Trophoblast cell (in vitro differentiated cells and primary cell): Measurements from ENCODE around the gene DENND4A.

ENCODE experiments used
- DNase-seq, 2 donors: peaks; one replicate each; pipeline ENCODE4 v3.0.0-alpha.2; 2016
- H2AFZ ChIP-seq: 2 replicates; pipeline ENCODE4 v1.6.1; 2013; ENCODE audit warnings: low read length, moderate library complexity, mild to moderate bottlenecking; ENCODE audit not compliant: insufficient read depth, poor library complexity
- H2AK5ac ChIP-seq: 2 replicates; pipeline ENCODE4 v1.6.1; 2013; ENCODE audit warnings: mild to moderate bottlenecking, low read length
- H2BK120ac ChIP-seq: 2 replicates; pipeline ENCODE4 v1.6.1; 2013; ENCODE audit warnings: low read length, mild to moderate bottlenecking, moderate library complexity; ENCODE audit not compliant: insufficient read depth, poor library complexity
- H2BK12ac ChIP-seq: 2 replicates; pipeline ENCODE4 v1.6.1; 2013; ENCODE audit warnings: mild to moderate bottlenecking, low read length, moderate library complexity
- H2BK5ac ChIP-seq: 2 replicates; pipeline ENCODE4 v1.6.1; 2013; ENCODE audit warnings: low read length, low read depth, moderate library complexity, mild to moderate bottlenecking; ENCODE audit not compliant: poor library complexity
- H3K14ac ChIP-seq: 2 replicates; pipeline ENCODE4 v1.6.1; 2013; ENCODE audit warnings: mild to moderate bottlenecking, low read length
- H3K18ac ChIP-seq: 2 replicates; pipeline ENCODE4 v1.6.1; 2013; ENCODE audit warnings: mild to moderate bottlenecking, low read length
- H3K23ac ChIP-seq: 2 replicates; pipeline ENCODE4 v1.6.1; 2013; ENCODE audit warnings: low read length
- H3K27ac ChIP-seq: 2 replicates; pipeline ENCODE4 v1.5.1; 2013; ENCODE audit warnings: low read depth, mild to moderate bottlenecking, inconsistent platforms, low read length, moderate library complexity
- H3K27me3 ChIP-seq: 2 replicates; pipeline ENCODE4 v1.6.1; 2013; ENCODE audit warnings: inconsistent platforms, mild to moderate bottlenecking, low read length, moderate library complexity; ENCODE audit not compliant: insufficient read depth
- H3K36me3 ChIP-seq, 2 experiments: 1 replicate in 1 of 2; 2 replicates in 1 of 2; pipeline ENCODE4 v1.6.1; 2013; ENCODE audit warnings: low read length in 2 of 2, mild to moderate bottlenecking in 2 of 2, moderate library complexity in 1 of 2; ENCODE audit not compliant: insufficient read depth in 2 of 2, control insufficient read depth in 1 of 2
- H3K4ac ChIP-seq: 2 replicates; pipeline ENCODE4 v1.6.1; 2013; ENCODE audit warnings: low read depth, mild to moderate bottlenecking, low read length, moderate library complexity
- H3K4me1 ChIP-seq, 2 experiments: 1 replicate in 1 of 2; 2 replicates in 1 of 2; pipeline ENCODE4 v1.6.1; 2013; ENCODE audit warnings: low read length in 2 of 2, mild to moderate bottlenecking in 2 of 2, moderate library complexity in 1 of 2; ENCODE audit not compliant: insufficient read depth in 2 of 2, control insufficient read depth in 1 of 2
- H3K4me2 ChIP-seq: 2 replicates; pipeline ENCODE4 v1.6.1; 2013; ENCODE audit warnings: inconsistent platforms, mild to moderate bottlenecking, low read length, moderate library complexity
- H3K4me3 ChIP-seq: 2 replicates; pipeline ENCODE4 v1.5.1; 2013; ENCODE audit warnings: mild to moderate bottlenecking, low read depth, low read length, inconsistent platforms
- H3K79me1 ChIP-seq: one replicate; pipeline ENCODE4 v1.6.1; 2013; ENCODE audit warnings: low read length
- H3K79me2 ChIP-seq: 2 replicates; pipeline ENCODE4 v1.6.1; 2013; ENCODE audit warnings: low read length, mild to moderate bottlenecking; ENCODE audit not compliant: control insufficient read depth, insufficient read depth, poor library complexity
- H3K9ac ChIP-seq: 2 replicates; pipeline ENCODE4 v1.6.1; 2013; ENCODE audit warnings: mild to moderate bottlenecking, low read length
- H3K9me3 ChIP-seq: 2 replicates; pipeline ENCODE4 v1.6.1; 2013; ENCODE audit warnings: low read depth, mild to moderate bottlenecking, control low read depth, inconsistent platforms, low read length; ENCODE audit not compliant: insufficient read depth
- H4K12ac ChIP-seq: 2 replicates; pipeline ENCODE4 v1.6.1; 2013; ENCODE audit warnings: low read depth, mild to moderate bottlenecking, low read length, moderate library complexity
- H4K8ac ChIP-seq: 2 replicates; pipeline ENCODE4 v1.6.1; 2013; ENCODE audit warnings: low read depth, mild to moderate bottlenecking, low read length, moderate library complexity
- H4K91ac ChIP-seq: one replicate; pipeline ENCODE4 v1.6.1; 2013; ENCODE audit warnings: low read depth, mild to moderate bottlenecking, low read length, moderate library complexity
- WGBS: extraction: QIAGEN DNeasy Blood & Tissue Kit; methylation state at CpG from one replicate; pipeline ENCODE4 v1.1.7; 2013; ENCODE audit warnings: missing lambda C conversion rate; ENCODE audit not compliant: insufficient read length, insufficient coverage; ENCODE audit errors: extremely low coverage; 5-methylcytosine and 5-hydroxymethylcytosine counted together

DENND4A gene

GRCh38 chr15:65833501-65834205 lies 41.6 kb upstream of the DENND4A start:
- Histone ChIP-seq H3K23ac (no peak overlapping the region), H2BK12ac (peak overlapping the region; percentile 46), H3K9me3 (no peaks in the 10 kb centered on the region), H2AK5ac (no peak overlapping the region), H3K18ac (no peak overlapping the region), H3K36me3 (no peaks in the 10 kb centered on the region), H3K4me1 (peaks cover 0 to 3% of the 10 kb centered on the region in 2 experiments), H2AFZ (peak overlapping the region; percentile 17), H4K12ac (no peak overlapping the region), H3K4ac (no peak overlapping the region), H3K79me2 (no peaks in the 10 kb centered on the region), H3K4me2 (no peak overlapping the region), H3K14ac (no peak overlapping the region), H3K27ac (peak overlapping the region; percentile 75), H2BK5ac (no peak overlapping the region), H4K8ac (peak overlapping the region; percentile 36), H3K27me3 (no peaks in the 10 kb centered on the region), H4K91ac (no peak overlapping the region), H3K4me3 (no peak overlapping the region), H3K79me1 (peaks cover 4% of the 10 kb centered on the region), H3K9ac (peak overlapping the region; percentile 11), H2BK120ac (no peak overlapping the region)
- WGBS = no CpG with 5 or more reads among the region's 4 CpGs
- no peak for DNase-seq

GRCh38 chr15:65832549-65833364 lies 40.7 kb upstream of the DENND4A start:
- Histone ChIP-seq H3K9ac (no peak overlapping the region), H3K79me2 (no peaks in the 10 kb centered on the region), H4K12ac (peak overlapping the region; percentile 5), H4K8ac (peak overlapping the region; percentile 30), H3K27me3 (no peaks in the 10 kb centered on the region), H2BK120ac (peak overlapping the region; percentile 8), H3K36me3 (no peaks in the 10 kb centered on the region), H3K4me1 (peaks cover 0 to 3% of the 10 kb centered on the region in 2 experiments), H2BK5ac (no peak overlapping the region), H2BK12ac (no peak overlapping the region), H2AK5ac (no peak overlapping the region), H4K91ac (peak overlapping the region; percentile 36), H3K4ac (no peak overlapping the region), H3K79me1 (peaks cover 4% of the 10 kb centered on the region), H3K27ac (peak overlapping the region; percentile 75), H3K23ac (no peak overlapping the region), H2AFZ (peak overlapping the region; percentile 17), H3K4me2 (peak overlapping the region; percentile 50), H3K14ac (peak overlapping the region; percentile 1), H3K18ac (no peak overlapping the region), H3K4me3 (no peak overlapping the region), H3K9me3 (no peaks in the 10 kb centered on the region)
- DNase-seq = peak; percentile 98 to 99
- WGBS = no CpG with 5 or more reads among the region's 8 CpGs

GRCh38 chr15:65829130-65829764 lies 37.2 kb upstream of the DENND4A start:
- Histone ChIP-seq H3K79me2 (no peaks in the 10 kb centered on the region), H3K27me3 (no peaks in the 10 kb centered on the region), H3K36me3 (no peaks in the 10 kb centered on the region), H3K4ac (no peak overlapping the region), H2BK120ac (peak overlapping the region; percentile 45), H3K23ac (no peak overlapping the region), H3K4me3 (no peak overlapping the region), H2BK12ac (peak overlapping the region; percentile 23), H2BK5ac (no peak overlapping the region), H3K9ac (no peak overlapping the region), H3K9me3 (no peaks in the 10 kb centered on the region), H3K14ac (no peak overlapping the region), H2AFZ (no peak overlapping the region), H2AK5ac (no peak overlapping the region), H3K79me1 (peaks cover 4% of the 10 kb centered on the region), H4K12ac (no peak overlapping the region), H3K27ac (no peak overlapping the region), H3K18ac (no peak overlapping the region), H4K91ac (no peak overlapping the region), H3K4me2 (no peak overlapping the region), H3K4me1 (peaks cover 0 to 8% of the 10 kb centered on the region in 2 experiments), H4K8ac (no peak overlapping the region)
- WGBS = no CpG with 5 or more reads among the region's 7 CpGs
- DNase-seq = peak; percentile 75 to 88

DNA sequence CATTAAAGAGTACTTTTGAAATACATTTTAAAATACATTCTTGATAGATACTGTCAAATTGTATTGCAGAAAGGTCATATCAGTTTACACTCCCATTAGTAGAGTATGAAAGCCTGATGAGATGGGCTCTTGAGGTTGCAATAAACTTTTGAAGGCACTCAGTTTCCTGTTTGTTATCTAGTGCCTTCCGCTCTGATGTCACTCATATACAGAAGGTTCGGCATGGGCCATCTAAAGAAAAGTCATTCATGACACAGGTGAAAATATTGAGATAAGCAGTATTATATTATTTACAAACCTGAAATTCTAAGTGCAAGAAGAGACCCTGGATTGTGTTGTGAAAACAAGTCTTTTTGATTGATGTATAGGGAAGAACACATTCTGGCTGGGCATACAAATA lies 36.5 kb upstream of the DENND4A start:
- no peak overlapping the region for H4K8ac ChIP-seq
- H3K18ac ChIP-seq = no peak overlapping the region
- H3K4ac ChIP-seq = no peak overlapping the region
- no peak overlapping the region for H2AK5ac ChIP-seq
- no peak overlapping the region for H2BK120ac ChIP-seq
- H3K79me2 ChIP-seq = no peaks in the 10 kb centered on the region
- H3K79me1 ChIP-seq = peaks cover 4% of the 10 kb centered on the region
- no peaks in the 10 kb centered on the region for H3K9me3 ChIP-seq
- H2BK5ac ChIP-seq = no peak overlapping the region
- H3K14ac ChIP-seq = no peak overlapping the region
- no peaks in the 10 kb centered on the region for H3K27me3 ChIP-seq
- H3K4me3 ChIP-seq = no peak overlapping the region
- no peak overlapping the region for H3K27ac ChIP-seq
- no peak overlapping the region for H2BK12ac ChIP-seq
- no peak overlapping the region for H3K23ac ChIP-seq
- H4K12ac ChIP-seq = no peak overlapping the region
- no peak overlapping the region for H2AFZ ChIP-seq
- no CpG with 5 or more reads among the region's 2 CpGs for WGBS
- no peak overlapping the region for H3K4me2 ChIP-seq
- peaks cover 0 to 11% of the 10 kb centered on the region in 2 experiments for H3K4me1 ChIP-seq
- DNase-seq = no peak
- no peaks in the 10 kb centered on the region for H3K36me3 ChIP-seq
- no peak overlapping the region for H3K9ac ChIP-seq
- H4K91ac ChIP-seq = no peak overlapping the region
